HCT116 (cell line): ENCODE measurements around the gene NCR1. TPM values are rescaled to one million over a fixed set of nuclear protein-coding genes. Genes with fewer than 3 reads are reported as not detected.
"Not testable (repeated sequence)": the region's sequence is repeated elsewhere in the genome, so short reads cannot be mapped to it uniquely, and the experiment has no call there.

ENCODE experiments used
- ATAC-seq: fragments of 200-7000 bp; cut with Tn5 transposase; 2 replicates; pipeline ENCODE4 v1.9.1; 2020; ENCODE audit warnings: mild to moderate bottlenecking, moderate library complexity
- BruUV-seq: library from RNA; stranded (reverse); fragments of 400-500 nt; replicated peaks from 2 replicates; lab custom pipeline; 2021; lab: Mats Ljungman, UMichigan
- CTCF ChIA-PET: fragments of 300-600 bp; sonication (Branson Sonifier 250); formaldehyde crosslinking; loops from one replicate; lab custom pipeline; 2021; ENCODE audit warnings: antibody characterized with exemption; lab: Charles Lee
- POLR2A ChIA-PET: fragments of 300-600, 350-600 bp; sonication (Branson Sonifier 250); formaldehyde crosslinking; loops from one replicate; lab custom pipeline; 2021; ENCODE audit warnings: antibody characterized with exemption; lab: Charles Lee
- RAD21 ChIA-PET, 2 experiments: fragments of 300-600 bp; sonication (Branson Sonifier 250); formaldehyde crosslinking; loops; one replicate each; lab custom pipeline; 2023; ENCODE audit warnings: low total read pairs in 2 of 2; ENCODE audit not compliant: uncharacterized antibody in 2 of 2, unreplicated experiment in 2 of 2, low non-redundant PET in 1 of 2; lab: Charles Lee
- DNase-seq: peaks from one replicate; pipeline ENCODE4 v3.0.0-alpha.2; 2010; ENCODE audit warnings: low read depth, low spot score
- H2AFZ ChIP-seq: fragments of 200-600 bp; shearing (Covaris generic), sonication (generic); 2 replicates; pipeline ENCODE4 v1.6.1; 2017; ENCODE audit warnings: low read depth, mixed run types, mixed read lengths, antibody characterized with exemption, low read length; ENCODE audit not compliant: poor library complexity, severe bottlenecking
- H3K27ac ChIP-seq: 2 replicates; pipeline ENCODE4 v1.5.1; 2012; ENCODE audit warnings: low read depth, low read length
- H3K27me3 ChIP-seq: fragments of 200-600 bp; sonication (generic); 2 replicates; pipeline ENCODE4 v1.6.1; 2016; ENCODE audit warnings: mixed run types, low read length, mixed read lengths; ENCODE audit not compliant: insufficient read depth
- H3K36me3 ChIP-seq, 2 experiments: fragments of 200-500 bp in 1 of 2; fragments of 200-600 bp in 1 of 2; sonication (Bioruptor generic) in 1 of 2; sonication (generic) in 1 of 2; 2 replicates each; pipeline versions ENCODE4 v1.5.1 to v1.6.1; 2014 to 2016; ENCODE audit warnings: low read length in 2 of 2, inconsistent platforms in 1 of 2, mixed read lengths in 1 of 2, mixed run types in 1 of 2; ENCODE audit not compliant: insufficient read depth in 2 of 2, control insufficient read depth in 1 of 2
- H3K4me1 ChIP-seq, 2 experiments: fragments of 200-600 bp in 1 of 2; sonication (generic) in 1 of 2; 2 replicates each; pipeline versions ENCODE4 v1.5.1 to v1.6.1; 2012 to 2017; ENCODE audit warnings: low read length in 2 of 2, inconsistent platforms in 1 of 2, mild to moderate bottlenecking in 1 of 2, mixed read lengths in 1 of 2, mixed run types in 1 of 2, moderate library complexity in 1 of 2; ENCODE audit not compliant: insufficient read depth in 2 of 2, control insufficient read depth in 1 of 2
- H3K4me2 ChIP-seq: fragments of 200-600 bp; sonication (generic); 2 replicates; pipeline ENCODE4 v1.6.1; 2017; ENCODE audit warnings: mixed run types, low read length, mixed read lengths
- H3K4me3 ChIP-seq, 2 experiments: fragments of 200-600 bp in 1 of 2; sonication (generic) in 1 of 2; replicated peaks in 1 of 2; 2 replicates each; pipeline ENCODE4 v1.5.1; 2011 to 2016; ENCODE audit warnings: low read length in 2 of 2, control low read depth in 1 of 2, low read depth in 1 of 2, mild to moderate bottlenecking in 1 of 2, mixed read lengths in 1 of 2, mixed run types in 1 of 2
- H3K79me2 ChIP-seq: fragments of 200-600 bp; sonication (generic); 2 replicates; pipeline ENCODE4 v1.6.1; 2017; ENCODE audit warnings: mild to moderate bottlenecking, mixed run types, low read length, moderate library complexity, mixed read lengths; ENCODE audit not compliant: insufficient read depth
- H3K9ac ChIP-seq: fragments of 200-600 bp; sonication (generic); 2 replicates; pipeline ENCODE4 v1.6.1; 2016; ENCODE audit warnings: low read length, mixed read lengths
- H3K9me2 ChIP-seq: fragments of 200-600 bp; sonication (generic), shearing (Covaris generic); 2 replicates; pipeline ENCODE4 v1.6.1; 2017; ENCODE audit warnings: mixed run types, mild to moderate bottlenecking, moderate library complexity; ENCODE audit not compliant: insufficient read depth
- H3K9me3 ChIP-seq, 2 experiments: fragments of 200-500 bp in 1 of 2; fragments of 200-600 bp in 1 of 2; sonication (Bioruptor generic) in 1 of 2; sonication (generic) in 1 of 2; 2 replicates each; pipeline ENCODE4 v1.6.1; 2014 to 2017; ENCODE audit warnings: low read length in 2 of 2, mixed read lengths in 2 of 2, inconsistent platforms in 1 of 2, low read depth in 1 of 2, mild to moderate bottlenecking in 1 of 2, mixed run types in 1 of 2, moderate library complexity in 1 of 2; ENCODE audit not compliant: control insufficient read depth in 1 of 2, insufficient read depth in 1 of 2
- H4K20me1 ChIP-seq: fragments of 200-600 bp; sonication (generic), shearing (Covaris generic); 2 replicates; pipeline ENCODE4 v1.6.1; 2017; ENCODE audit warnings: mixed run types, mild to moderate bottlenecking, moderate library complexity; ENCODE audit not compliant: insufficient read depth
- CBX3 ChIP-seq: IDR thresholded peaks from 2 replicates; pipeline ENCODE4 v1.6.1; 2012; ENCODE audit warnings: low read depth
- CEBPB ChIP-seq: IDR thresholded peaks from 2 replicates; pipeline ENCODE4 v1.6.1; 2012; ENCODE audit warnings: low read depth
- CTCF ChIP-seq, 3 experiments: fragments of 200-600 bp in 1 of 3; sonication (generic) in 1 of 3; IDR thresholded peaks in 2 of 3; conservative IDR thresholded peaks in 1 of 3; 2 replicates each; pipeline ENCODE4 v1.5.1; 2012 to 2017; ENCODE audit warnings: low read depth in 2 of 3, low read length in 2 of 3, antibody characterized with exemption in 1 of 3, borderline replicate concordance in 1 of 3, control low read depth in 1 of 3, mild to moderate bottlenecking in 1 of 3, mixed read lengths in 1 of 3, mixed run types in 1 of 3, moderate library complexity in 1 of 3; ENCODE audit not compliant: insufficient read depth in 1 of 3
- EZH2 ChIP-seq: fragments of 200-600 bp; sonication (generic); IDR thresholded peaks from 2 replicates; pipeline ENCODE4 v1.6.1; 2017; ENCODE audit warnings: antibody characterized with exemption, mixed run types
- EZH2phosphoT487 ChIP-seq: fragments of 200-600 bp; IDR thresholded peaks from 2 replicates; pipeline ENCODE4 v1.6.1; 2018; ENCODE audit warnings: antibody characterized with exemption, borderline replicate concordance
- POLR2A ChIP-seq: IDR thresholded peaks from 2 replicates; pipeline ENCODE4 v1.7.0; 2011; ENCODE audit warnings: borderline replicate concordance; ENCODE audit not compliant: insufficient read depth, insufficient read length; ENCODE audit errors: extremely low read depth
- RAD21 ChIP-seq: IDR thresholded peaks from 2 replicates; pipeline ENCODE4 v1.6.1; 2012; ENCODE audit warnings: low read depth, mild to moderate bottlenecking
- ZFX ChIP-seq: fragments of 450-650 bp; IDR thresholded peaks from 2 replicates; pipeline ENCODE4 v1.6.1; 2017
- intact Hi-C: fragments of 100-400 bp; cut with micrococcal nuclease; formaldehyde crosslinking; loops from 2 replicates; pipeline ENCODE4 v1.10.0; 2022
- total RNA-seq: library from RNA; stranded (reverse); gene quantifications from one replicate; pipeline ENCODE4 v1.2.1, GENCODE V29; 2021; ENCODE audit not compliant: unreplicated experiment

Gene NCR1
- total RNA-seq, 1 experiment from 2014 or later = not detected

DNA sequence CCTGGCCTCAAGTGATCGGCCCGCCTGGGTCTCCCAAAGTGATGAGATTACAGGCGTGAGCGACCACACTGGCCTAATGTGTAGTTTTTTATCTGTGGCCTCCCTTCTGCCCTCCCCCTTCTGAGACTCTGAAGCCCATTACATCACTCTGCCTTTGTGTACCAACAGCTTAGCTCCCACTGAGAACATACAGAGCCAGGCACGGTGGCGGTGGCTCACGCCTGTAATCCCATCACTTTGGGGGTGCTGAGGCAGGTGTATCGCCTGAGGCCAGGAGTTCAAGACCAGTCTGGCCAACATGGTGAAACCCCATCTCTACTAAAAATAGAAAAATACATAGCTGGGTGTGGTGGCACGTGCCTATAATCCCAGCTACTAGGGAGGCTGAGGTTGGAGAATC, 12.6 kb downstream of the NCR1 start:
- no peak for TF ChIP-seq CBX3
- no peak for TF ChIP-seq EZH2phosphoT487
- TF ChIP-seq ZFX = no peak
- no peak for TF ChIP-seq EZH2
- TF ChIP-seq CEBPB = no peak
- TF ChIP-seq POLR2A = no peak
- Histone ChIP-seq H3K27ac (no peak overlapping the region), H3K4me2 (no peak overlapping the region), H3K9ac (no peak overlapping the region), H3K27me3 (no peaks in the 10 kb centered on the region), H3K79me2 (no peaks in the 10 kb centered on the region), H3K4me1 (no peaks in the 10 kb centered on the region), H3K9me2 (no peaks in the 10 kb centered on the region), H4K20me1 (no peaks in the 10 kb centered on the region), H3K4me3 (no peak overlapping the region), H2AFZ (no peak overlapping the region), H3K36me3 (no peaks in the 10 kb centered on the region), H3K9me3 (no peaks in the 10 kb centered on the region)
- POLR2A ChIA-PET = no interaction called here
- DNase-seq (no peak), ATAC-seq (no peak)
- BruUV-seq = no TSS peak
- intact Hi-C loops = no loop called here
- CTCF ChIA-PET = interaction anchor here (0.7 to 2.2 kb wide), 3 partner anchors 37 to 439 kb away, joined by 3 to 13 read pairs (median 3); no protein-coding TSS in a partner anchor
- RAD21 ChIA-PET = no interaction called here

GRCh38 chr19:54919646-54920563, 14.0 kb downstream of the NCR1 start:
- intact Hi-C loops = loop anchor here (1.0 kb wide), 3 partner anchors 39 to 267 kb away; no protein-coding TSS in a partner anchor

More at GRCh38 chr19:54919646-54920563, 14.0 kb downstream of the NCR1 start:
- H3K9ac ChIP-seq, H3K27me3 ChIP-seq, BruUV-seq, H3K9me2 ChIP-seq, H3K27ac ChIP-seq, POLR2A ChIA-PET, H3K9me3 ChIP-seq, H3K4me1 ChIP-seq, H3K4me3 ChIP-seq, H3K36me3 ChIP-seq, H2AFZ ChIP-seq, H3K79me2 ChIP-seq, H3K4me2 ChIP-seq, ATAC-seq, H4K20me1 ChIP-seq: not testable (repeated sequence)
- RAD21 ChIA-PET = interaction anchor here in 1 of 2 experiments (1.2 kb wide), 1 partner anchor 39 kb away, joined by 4 read pairs; no protein-coding TSS in a partner anchor
- peak; percentile 21 for DNase-seq
- CTCF ChIA-PET = interaction anchor here (2.2 kb wide), 1 partner anchor 39 kb away, joined by 13 read pairs; no protein-coding TSS in a partner anchor
- peak; percentile 6 to 33 (median 14); a peak in 3 of 6 replicates for TF ChIP-seq CTCF (IDR thresholded peaks at IDR 0.05 in 2 of 3, conservative IDR thresholded peaks at IDR 0.05 in 1 of 3; ENCODE audit: borderline replicate concordance in 1 of 3, insufficient read depth in 1 of 3, low read depth in 2 of 3, low read length in 2 of 3)
- TF ChIP-seq RAD21 = 0 out of 2 replicates have a peak, but pooled peaks have one; percentile 24
